Activated CD8-positive, alpha-beta T cell treated with anti-CD3 and anti-CD28 coated beads for 36 hours (primary cell): ENCODE measurements around the gene EIF1AD. TPM values are rescaled to one million over a fixed set of nuclear protein-coding genes. Genes with fewer than 3 reads are reported as not detected.
A peak's percentile ranks its signal among the peaks of the same experiment; 100 is the strongest.

ENCODE experiments used
- ATAC-seq: fragments of 200-7000 bp; cut with Tn5 transposase; one replicate; pipeline ENCODE4 v1.10.0; 2021; ENCODE audit warnings: mild to moderate bottlenecking, moderate library complexity
- CTCF ChIA-PET: fragments of 350-600 bp; sonication (Branson Sonifier 250); formaldehyde crosslinking; loops from one replicate; lab custom pipeline; 2021; ENCODE audit warnings: antibody characterized with exemption; lab: Charles Lee
- POLR2A ChIA-PET: fragments of 350-600 bp; sonication (Branson Sonifier 250); formaldehyde crosslinking; loops from one replicate; lab custom pipeline; 2021; ENCODE audit warnings: antibody characterized with exemption; lab: Charles Lee
- DNase-seq: peaks from one replicate; pipeline ENCODE4 v3.0.0-alpha.2; 2020
- H3K27ac Mint-ChIP-seq: one replicate; pipeline ENCODE4 v1.8.0; 2021; ENCODE audit warnings: mild to moderate bottlenecking, mixed read lengths
- H3K27me3 Mint-ChIP-seq: one replicate; pipeline ENCODE4 v1.8.0; 2021; ENCODE audit warnings: mixed read lengths
- H3K36me3 Mint-ChIP-seq: one replicate; pipeline ENCODE4 v1.8.0; 2021; ENCODE audit warnings: low read depth, mixed read lengths
- H3K4me1 Mint-ChIP-seq: one replicate; pipeline ENCODE4 v1.8.0; 2021; ENCODE audit warnings: low read depth, mixed read lengths
- H3K4me3 Mint-ChIP-seq: one replicate; pipeline ENCODE4 v1.8.0; 2021; ENCODE audit warnings: mild to moderate bottlenecking, moderate library complexity, mixed read lengths
- H3K9me3 Mint-ChIP-seq: one replicate; pipeline ENCODE4 v1.8.0; 2021; ENCODE audit warnings: mixed read lengths
- CTCF ChIP-seq: fragments of 200-600 bp; IDR thresholded peaks from one replicate; pipeline ENCODE4 v1.8.0; 2022; ENCODE audit warnings: antibody characterized with exemption, mild to moderate bottlenecking
- intact Hi-C: fragments of 100-400 bp; cut with micrococcal nuclease; formaldehyde crosslinking; loops from one replicate; pipeline ENCODE4 v1.10.0; 2022
- total RNA-seq, 2 experiments: library from RNA; stranded (reverse); gene quantifications; one replicate each; pipeline ENCODE4 v1.2.3, GENCODE V29; 2021

The EIF1AD gene
- total RNA-seq, 2 experiments from 2014 or later, result 44.4 to 45.6 TPM

GRCh38 chr11:66002648-66003225 is 780 bp upstream of the EIF1AD start:
- intact Hi-C loops, result no loop called here
- CTCF ChIA-PET, result interaction anchor here (0.9 to 1.9 kb wide), 8 partner anchors 13 to 223 kb away, joined by 3 to 14 read pairs (median 4); partner anchors contain the start of genes AP5B1 and CCDC85B
- ATAC-seq (peak; percentile 58), DNase-seq (no peak)
- Mint-ChIP-seq H3K4me3 (peak overlapping the region; percentile 98), H3K9me3 (no peaks in the 10 kb centered on the region), H3K27me3 (no peaks in the 10 kb centered on the region), H3K36me3 (peaks cover 57% of the 10 kb centered on the region), H3K4me1 (peaks cover 34% of the 10 kb centered on the region), H3K27ac (peak overlapping the region; percentile 98)
- TF ChIP-seq CTCF, result no peak
- POLR2A ChIA-PET, result interaction anchor here (0.6 to 1.4 kb wide), 12 partner anchors 9 to 291 kb away, joined by 3 to 10 read pairs (median 4); partner anchors contain the start of genes CCDC85B, CST6, KAT5 and MUS81

- no peaks in the 10 kb centered on the region for H3K27me3 Mint-ChIP-seq
- no peak for ATAC-seq
- peaks cover 17% of the 10 kb centered on the region for H3K4me1 Mint-ChIP-seq
- peak overlapping the region; percentile 11 for H3K27ac Mint-ChIP-seq
- intact Hi-C loops, result no loop called here
- no peaks in the 10 kb centered on the region for H3K9me3 Mint-ChIP-seq
- H3K36me3 Mint-ChIP-seq, result peaks cover 48% of the 10 kb centered on the region
- POLR2A ChIA-PET, result no interaction called here
- CTCF ChIA-PET, result interaction anchor here (1.1 kb wide), 1 partner anchor 113 kb away, joined by 4 read pairs; no protein-coding TSS in a partner anchor
- DNase-seq, result no peak
- no peak for TF ChIP-seq CTCF
- H3K4me3 Mint-ChIP-seq, result no peak overlapping the region
These were observed 4.7 kb downstream of the EIF1AD start for GRCh38 chr11:65997286-65997685.

GRCh38 chr11:65992056-65992455 is 9.9 kb downstream of the EIF1AD start:
- DNase-seq (no peak), ATAC-seq (no peak)
- ChIA-PET CTCF (interaction anchor here (0.6 to 4.3 kb wide), 11 partner anchors 30 to 279 kb away, joined by 3 to 41 read pairs (median 3); partner anchors contain the start of genes AP5B1, CCDC85B, FIBP and KAT5), POLR2A (interaction anchor here (1.0 to 1.2 kb wide), 2 partner anchors 21 to 102 kb away, joined by 3 to 4 read pairs; partner anchors contain the start of gene CCDC85B)
- Mint-ChIP-seq H3K27me3 (no peaks in the 10 kb centered on the region), H3K9me3 (no peaks in the 10 kb centered on the region), H3K4me1 (peaks cover 5% of the 10 kb centered on the region), H3K4me3 (no peak overlapping the region), H3K36me3 (peaks cover 22% of the 10 kb centered on the region), H3K27ac (no peak overlapping the region)
- no peak for TF ChIP-seq CTCF
- intact Hi-C loops, result no loop called here

- ChIA-PET CTCF (interaction anchor here (0.6 to 4.3 kb wide), 43 partner anchors 10 to 377 kb away, joined by 3 to 41 read pairs (median 3); partner anchors contain the start of genes BANF1, CCDC85B, EIF1AD and FIBP), POLR2A (interaction anchor here (0.7 to 1.4 kb wide), 5 partner anchors 27 to 210 kb away, joined by 3 to 4 read pairs (median 4); partner anchors contain the start of genes C11orf68 and SART1)
- H3K36me3 Mint-ChIP-seq, result peaks cover 12% of the 10 kb centered on the region
- peak; percentile 99 for TF ChIP-seq CTCF
- no peaks in the 10 kb centered on the region for H3K9me3 Mint-ChIP-seq
- H3K4me1 Mint-ChIP-seq, result peaks cover 5% of the 10 kb centered on the region
- DNase-seq (peak; percentile 98), ATAC-seq (peak; percentile 99)
- no peak overlapping the region for H3K4me3 Mint-ChIP-seq
- intact Hi-C loops, result loop anchor here (5.0 kb wide), 1 partner anchor 102 kb away; the partner anchor contains the start of gene FIBP
- H3K27me3 Mint-ChIP-seq, result no peaks in the 10 kb centered on the region
- peak overlapping the region; percentile 53 for H3K27ac Mint-ChIP-seq
These were observed 13.0 kb downstream of the EIF1AD start for GRCh38 chr11:65988791-65989592.
